ENCODE data around the gene DVL1.

The DVL1 gene

DNA sequence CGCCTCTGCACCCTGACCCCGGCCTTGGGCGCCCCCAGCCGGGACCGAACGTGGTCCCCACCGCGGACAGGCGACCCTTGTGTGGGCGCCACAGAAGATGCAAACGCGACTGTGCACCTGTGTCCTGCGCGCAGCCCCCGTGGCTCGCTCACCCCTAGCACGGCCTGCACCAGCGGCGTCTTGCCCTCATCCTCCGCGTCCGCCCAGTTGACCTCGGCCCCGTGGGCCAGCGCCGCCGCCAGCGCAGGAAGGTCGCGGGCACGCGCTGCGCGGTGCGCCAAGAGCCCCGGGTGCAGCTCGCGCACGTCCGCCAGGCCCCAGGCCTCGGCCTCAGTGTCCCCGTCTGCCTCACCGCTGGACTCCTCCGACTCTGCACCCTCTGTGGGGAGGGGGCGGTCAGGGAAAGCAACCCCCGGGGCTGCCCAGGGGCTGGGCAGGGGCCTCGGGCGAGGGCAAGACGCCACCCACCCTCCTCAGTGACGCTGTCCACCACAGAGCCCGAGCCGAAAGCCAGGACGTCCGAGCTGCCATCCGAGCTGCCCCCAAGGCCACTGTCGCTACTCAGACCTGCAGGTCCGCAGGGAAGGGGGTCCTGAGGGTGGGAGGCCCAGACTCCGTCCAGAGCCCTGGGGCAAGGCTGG lies 54.8 kb downstream of the DVL1 start:
- DNase-seq: no peak

DNA sequence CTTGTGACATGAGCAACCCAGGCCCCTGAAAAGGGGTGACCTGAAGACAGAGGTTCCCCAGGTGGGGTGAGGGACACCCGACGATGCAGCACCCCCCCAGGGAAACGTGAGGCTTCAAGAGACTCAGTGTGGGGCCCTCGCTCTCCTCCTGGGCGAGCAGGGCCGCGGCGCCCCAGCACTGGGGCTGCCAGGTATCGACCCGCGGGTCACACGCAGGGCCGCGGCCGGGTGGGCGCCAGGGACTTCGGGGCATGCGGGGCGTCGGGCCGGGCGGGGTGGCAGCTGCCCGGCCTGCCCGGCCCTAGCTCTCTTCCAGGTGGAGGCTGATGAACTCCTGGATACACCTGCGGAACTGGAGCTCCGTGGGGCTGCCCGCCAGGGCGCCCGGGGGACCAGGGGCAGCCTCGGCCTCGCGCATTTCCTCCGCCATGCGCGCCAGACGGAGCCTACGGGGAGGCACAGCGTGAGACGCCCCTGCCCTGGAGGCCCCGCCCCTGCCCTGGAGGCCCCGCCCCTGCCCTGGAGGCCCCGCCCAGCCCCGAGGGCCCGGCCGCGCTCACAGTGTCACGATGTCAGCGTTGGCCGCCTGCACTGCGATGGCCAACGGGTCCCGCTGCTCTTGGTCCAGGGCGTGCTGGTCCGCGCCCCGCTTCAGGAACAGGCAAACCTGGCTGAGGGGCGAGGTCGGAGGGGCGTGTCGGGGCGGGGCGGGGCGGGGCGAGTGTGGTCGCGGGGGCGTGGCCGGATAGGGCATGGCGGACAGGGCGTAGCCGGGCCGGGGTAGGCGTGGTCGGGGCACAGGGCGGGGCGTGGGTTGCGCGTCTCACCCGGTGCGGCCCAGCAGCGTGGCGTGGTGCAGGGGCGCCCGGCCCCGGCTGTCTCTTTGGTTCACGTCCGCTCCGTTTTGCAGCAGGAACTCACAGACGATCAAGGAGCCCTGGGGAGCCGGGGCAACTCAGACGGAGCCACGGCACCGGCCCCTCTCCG lies 55.7 kb downstream of the DVL1 start:
- DNase-seq: no peak

DNA sequence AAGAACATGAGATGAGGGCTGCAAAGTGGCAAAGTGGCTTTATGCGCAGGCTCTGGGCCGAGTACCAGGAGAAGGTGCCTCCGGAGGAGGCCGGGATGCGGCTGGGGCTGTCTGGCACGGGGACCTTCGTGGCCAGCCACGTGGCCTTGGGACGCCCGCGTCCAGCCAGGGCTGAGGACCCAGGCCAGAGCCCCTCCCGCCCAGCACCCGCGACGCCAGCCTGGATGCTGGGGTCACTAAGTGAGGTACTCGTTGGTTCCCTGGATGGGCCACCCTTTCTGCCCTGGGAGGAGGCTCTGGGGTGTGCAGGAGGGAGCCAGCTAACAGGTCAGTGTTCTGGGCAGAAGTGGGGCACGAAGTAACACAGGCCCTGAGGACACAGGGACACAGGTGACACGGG lies 56.4 kb downstream of the DVL1 start:
- no peak for DNase-seq

DNA sequence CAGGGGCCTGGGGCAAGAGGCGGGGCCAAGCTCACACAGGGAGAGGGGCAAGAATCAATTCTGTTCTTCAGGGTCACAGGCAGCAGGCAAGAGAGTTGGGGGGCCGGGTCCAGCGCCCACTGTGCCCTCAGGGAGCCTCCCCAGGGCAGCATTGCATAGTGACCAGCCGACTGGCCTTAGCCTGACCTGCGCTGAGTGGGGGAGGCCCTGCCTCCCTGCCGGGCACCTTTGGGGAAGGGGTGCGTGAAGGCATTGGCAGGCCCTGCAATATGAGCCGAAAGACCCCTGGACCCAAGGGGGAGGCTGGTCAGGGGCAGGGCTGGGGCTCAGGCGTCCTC lies 56.8 kb downstream of the DVL1 start:
- no peak for DNase-seq

DNA sequence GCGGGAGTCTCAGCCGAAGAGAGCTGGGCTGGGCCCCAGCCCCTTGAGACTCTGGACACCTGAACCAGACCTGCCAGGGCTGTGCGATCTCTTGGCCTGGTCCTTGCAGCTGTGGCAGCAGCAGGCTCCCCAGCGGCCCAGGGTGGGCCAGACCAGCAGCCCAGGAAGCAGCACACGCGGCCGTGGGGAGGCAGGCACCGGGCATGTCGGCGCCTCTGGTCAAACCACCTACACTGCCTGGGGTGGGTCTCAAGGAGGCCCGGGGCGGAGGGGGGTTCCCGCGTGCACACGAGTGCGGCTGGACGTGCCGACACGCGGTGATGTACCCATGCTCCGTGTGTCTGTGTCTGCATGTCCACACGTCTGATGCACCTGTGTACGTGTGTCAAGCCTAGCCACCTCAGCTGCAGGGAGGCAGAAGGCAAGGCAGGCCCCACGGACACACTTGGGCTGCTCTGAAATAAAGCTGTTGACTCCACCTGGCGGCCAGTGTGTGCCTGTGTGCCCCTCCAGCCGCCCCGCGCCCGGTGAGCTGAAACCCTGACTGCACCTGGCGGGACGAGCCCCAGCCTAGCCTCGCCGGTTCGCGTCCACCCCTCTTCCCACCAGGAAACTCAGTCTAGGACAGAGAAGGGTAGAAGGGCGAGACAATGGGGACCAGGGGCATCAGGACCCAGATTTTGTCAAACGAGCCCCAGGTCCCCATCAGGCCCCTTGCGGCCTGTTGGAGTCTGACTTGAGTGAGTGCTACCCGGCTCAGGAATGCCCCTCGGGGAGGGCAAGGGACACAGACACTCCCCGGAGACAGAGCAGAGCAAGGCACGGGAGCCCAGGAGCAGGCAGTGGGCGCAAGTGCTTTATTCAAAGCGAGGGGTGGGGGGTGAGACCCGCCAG lies 57.4 kb downstream of the DVL1 start:
- peak; percentile 52 for DNase-seq

DNA sequence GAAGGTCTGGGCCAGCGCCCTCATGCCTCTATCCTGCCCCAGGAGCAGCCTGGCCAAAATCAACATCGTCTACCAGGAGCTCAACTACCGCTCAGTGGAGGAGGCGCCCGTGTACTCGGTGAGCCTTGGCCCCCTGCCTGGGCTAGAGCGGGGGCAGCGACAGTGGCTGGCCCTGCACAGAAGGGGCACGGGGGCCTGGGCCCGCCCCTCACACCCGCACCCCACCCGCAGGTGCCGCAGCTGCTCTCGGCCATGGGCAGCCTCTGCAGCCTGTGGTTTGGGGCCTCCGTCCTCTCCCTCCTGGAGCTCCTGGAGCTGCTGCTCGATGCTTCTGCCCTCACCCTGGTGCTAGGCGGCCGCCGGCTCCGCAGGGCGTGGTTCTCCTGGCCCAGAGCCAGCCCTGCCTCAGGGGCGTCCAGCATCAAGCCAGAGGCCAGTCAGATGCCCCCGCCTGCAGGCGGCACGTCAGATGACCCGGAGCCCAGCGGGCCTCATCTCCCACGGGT lies 58.1 kb downstream of the DVL1 start:
- DNase-seq: peak; percentile 17

DNA sequence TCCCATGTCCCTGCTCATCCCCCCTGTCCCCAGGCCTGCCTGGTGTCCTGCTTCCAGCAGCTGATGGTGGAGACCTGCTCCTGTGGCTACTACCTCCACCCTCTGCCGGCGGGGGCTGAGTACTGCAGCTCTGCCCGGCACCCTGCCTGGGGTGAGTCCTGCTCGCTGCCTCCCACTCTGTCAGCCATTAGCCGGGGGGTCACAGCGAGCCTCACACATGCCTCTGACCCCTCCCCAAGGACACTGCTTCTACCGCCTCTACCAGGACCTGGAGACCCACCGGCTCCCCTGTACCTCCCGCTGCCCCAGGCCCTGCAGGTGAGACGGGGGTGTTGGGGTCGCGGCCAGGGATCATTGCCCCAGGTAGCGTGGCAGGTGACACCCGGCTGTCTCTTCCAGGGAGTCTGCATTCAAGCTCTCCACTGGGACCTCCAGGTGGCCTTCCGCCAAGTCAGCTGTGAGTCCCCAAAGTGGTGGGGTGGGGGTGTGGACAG lies 58.9 kb downstream of the DVL1 start:
- peak; percentile 7 for DNase-seq

DNA sequence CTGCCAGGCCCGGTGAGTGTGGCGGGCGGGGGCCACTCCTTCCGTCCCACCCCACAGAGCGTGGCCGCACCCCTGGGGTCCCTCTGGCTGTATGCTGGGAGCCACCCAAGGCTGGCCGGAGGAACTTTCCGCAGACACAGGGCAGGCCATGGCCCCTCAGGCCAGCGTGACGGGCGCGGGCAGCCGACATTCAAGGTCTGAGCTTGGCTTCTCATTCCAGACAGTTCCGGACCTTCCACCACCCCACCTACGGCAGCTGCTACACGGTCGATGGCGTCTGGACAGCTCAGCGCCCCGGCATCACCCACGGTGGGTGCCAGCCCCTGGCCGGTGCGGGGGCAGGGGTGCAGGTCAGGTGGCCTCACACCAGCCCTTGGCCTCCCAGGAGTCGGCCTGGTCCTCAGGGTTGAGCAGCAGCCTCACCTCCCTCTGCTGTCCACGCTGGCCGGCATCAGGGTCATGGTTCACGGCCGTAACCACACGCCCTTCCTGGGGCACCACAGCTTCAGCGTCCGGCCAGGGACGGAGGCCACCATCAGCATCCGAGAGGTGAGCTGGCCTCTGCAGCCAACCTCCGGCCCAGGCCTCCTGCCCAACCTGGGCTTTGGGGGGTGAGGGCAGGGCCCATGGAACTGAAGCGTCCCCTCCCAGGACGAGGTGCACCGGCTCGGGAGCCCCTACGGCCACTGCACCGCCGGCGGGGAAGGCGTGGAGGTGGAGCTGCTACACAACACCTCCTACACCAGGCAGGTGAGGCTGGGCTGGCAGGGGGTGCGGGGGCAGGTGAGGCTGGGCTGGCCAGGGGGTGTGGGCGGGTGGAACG lies 61.7 kb downstream of the DVL1 start:
- DNase-seq: no peak

DNA sequence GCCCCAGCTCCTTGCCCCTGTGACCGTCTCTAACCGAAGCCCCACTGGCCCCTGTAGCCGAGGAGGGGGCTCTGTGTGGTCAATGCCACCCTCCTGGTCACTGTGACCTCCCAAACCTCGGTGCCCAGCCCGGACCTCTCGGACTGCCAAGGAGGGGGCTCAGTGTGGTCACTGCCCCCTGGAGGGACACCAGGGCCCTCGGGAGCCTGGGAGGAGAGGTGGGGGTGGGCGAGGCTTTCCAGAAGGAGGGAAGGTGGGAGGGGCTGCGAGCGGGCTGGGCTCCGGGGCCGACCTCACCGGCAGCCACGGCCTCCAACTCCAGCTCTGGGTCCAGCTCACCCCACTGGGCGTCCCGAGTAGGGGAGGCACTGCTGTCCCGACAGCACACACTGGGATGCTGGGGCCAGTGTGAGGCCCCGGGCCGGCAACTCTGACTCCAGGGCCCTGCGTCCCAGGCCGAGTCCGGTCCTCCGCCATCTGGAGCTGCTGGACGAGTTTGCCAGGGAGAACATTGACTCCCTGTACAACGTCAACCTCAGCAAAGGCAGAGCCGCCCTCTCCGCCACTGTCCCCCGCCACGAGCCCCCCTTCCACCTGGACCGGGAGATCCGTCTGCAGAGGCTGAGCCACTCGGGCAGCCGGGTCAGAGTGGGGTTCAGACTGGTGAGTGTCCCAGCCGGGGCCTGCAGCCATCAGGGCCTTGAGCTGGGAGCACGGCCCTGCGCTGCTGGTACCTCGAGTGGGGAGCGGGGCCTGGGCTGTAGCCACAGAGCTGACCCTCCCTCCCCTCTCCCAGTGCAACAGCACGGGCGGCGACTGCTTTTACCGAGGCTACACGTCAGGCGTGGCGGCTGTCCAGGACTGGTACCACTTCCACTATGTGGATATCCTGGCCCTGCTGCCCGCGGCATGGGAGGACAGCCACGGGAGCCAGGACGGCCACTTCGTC lies 62.6 kb downstream of the DVL1 start:
- DNase-seq: no peak

DNA sequence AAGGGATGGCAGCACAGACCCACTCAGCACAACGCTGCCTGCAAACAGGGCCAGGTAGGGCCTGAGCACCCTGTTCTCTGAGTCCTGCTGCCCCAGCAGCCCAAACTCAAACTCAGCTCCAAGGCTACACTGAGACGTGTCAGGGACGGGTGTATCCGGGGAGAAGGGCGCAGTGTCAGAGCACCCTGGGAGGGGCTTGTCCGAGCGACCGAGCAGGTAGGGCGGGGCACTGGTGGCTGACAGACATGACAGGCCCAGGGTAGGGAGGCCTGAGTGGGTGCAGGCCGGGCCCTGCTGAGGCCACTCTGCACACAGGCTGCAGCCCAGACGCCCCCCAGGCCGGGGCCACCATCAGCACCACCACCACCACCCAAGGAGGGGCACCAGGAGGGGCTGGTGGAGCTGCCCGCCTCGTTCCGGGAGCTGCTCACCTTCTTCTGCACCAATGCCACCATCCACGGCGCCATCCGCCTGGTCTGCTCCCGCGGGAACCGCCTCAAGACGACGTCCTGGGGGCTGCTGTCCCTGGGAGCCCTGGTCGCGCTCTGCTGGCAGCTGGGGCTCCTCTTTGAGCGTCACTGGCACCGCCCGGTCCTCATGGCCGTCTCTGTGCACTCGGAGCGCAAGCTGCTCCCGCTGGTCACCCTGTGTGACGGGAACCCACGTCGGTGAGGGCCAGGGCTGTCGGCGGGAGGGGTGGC lies 63.5 kb downstream of the DVL1 start:
- DNase-seq: no peak

Measured in NCI-H748 treated with DMSO at 0.1 percent for 48 hours (cell line).